SW 1271 (cell line): ENCODE results near the gene GRAPL.
"Not testable (repeated sequence)": the region's sequence is repeated elsewhere in the genome, so short reads cannot be mapped to it uniquely, and the experiment has no call there.

Experiments used
- DNase-seq, 2 experiments: peaks; one replicate each; lab custom pipeline; 2025; lab: John Stamatoyannopoulos, UW

The GRAPL gene

GRCh38 chr17:19188870-19189708 is 61.7 kb downstream of the GRAPL start:
- not testable (repeated sequence) for DNase-seq

- not testable (repeated sequence) for DNase-seq
These were observed 62.5 kb downstream of the GRAPL start for GRCh38 chr17:19189781-19190405.

- not testable (repeated sequence) for DNase-seq
These were observed 69.2 kb downstream of the GRAPL start for GRCh38 chr17:19196382-19197204.

GRCh38 chr17:19202448-19202847 is 75.1 kb downstream of the GRAPL start:
- not testable (repeated sequence) for DNase-seq

GRCh38 chr17:19203429-19203828 is 76.0 kb downstream of the GRAPL start:
- DNase-seq = not testable (repeated sequence)
